SK-N-SH treated with all-trans-retinoic acid at 6 μM for 48 hours (cell line): Measurements from ENCODE around the gene KCNN4.

Experiments used
- ATAC-seq: fragments of 200-7000 bp; cut with Tn5 transposase; 3 replicates; pipeline ENCODE4 v1.9.1; 2020; ENCODE audit warnings: mild to moderate bottlenecking, moderate library complexity
- ARNTL ChIP-seq: fragments of 450-650 bp; formaldehyde crosslinking; IDR thresholded peaks from 2 replicates; pipeline ENCODE4 v1.5.0; 2020; ENCODE audit warnings: low read depth, mild to moderate bottlenecking, moderate library complexity, borderline replicate concordance
- BACH2 ChIP-seq: fragments of 250-450 bp; sonication (Bioruptor Pico); IDR thresholded peaks from 2 replicates; pipeline ENCODE4 v1.9.0; 2021; ENCODE audit warnings: mild to moderate bottlenecking, borderline replicate concordance
- CSDC2 ChIP-seq: fragments of 250-450 bp; sonication (Bioruptor Pico); IDR thresholded peaks from 2 replicates; pipeline ENCODE4 v1.5.0; 2020; ENCODE audit warnings: mild to moderate bottlenecking, moderate library complexity
- ESRRG ChIP-seq: fragments of 250-450 bp; sonication (Bioruptor Pico); IDR thresholded peaks from 2 replicates; pipeline ENCODE4 v1.6.1; 2021; ENCODE audit warnings: mild to moderate bottlenecking
- GLIS3 ChIP-seq: fragments of 250-450 bp; sonication (Bioruptor Pico); IDR thresholded peaks from 2 replicates; pipeline ENCODE4 v1.5.0; 2020; ENCODE audit warnings: mild to moderate bottlenecking, moderate library complexity
- ISL1 ChIP-seq: fragments of 250-450 bp; sonication (Bioruptor Pico); IDR thresholded peaks from 2 replicates; pipeline ENCODE4 v2.1.2; 2022; ENCODE audit warnings: mild to moderate bottlenecking, moderate library complexity
- PPARA ChIP-seq: fragments of 250-450 bp; sonication (Bioruptor Pico); IDR thresholded peaks from 2 replicates; pipeline ENCODE4 v1.5.0; 2020; ENCODE audit warnings: mild to moderate bottlenecking, borderline replicate concordance
- RARB ChIP-seq: fragments of 250-450 bp; sonication (Bioruptor Pico); IDR thresholded peaks from 2 replicates; pipeline ENCODE4 v1.8.0; 2021; ENCODE audit warnings: mild to moderate bottlenecking, moderate library complexity
- SNAI2 ChIP-seq: fragments of 250-450 bp; sonication (Bioruptor Pico); IDR thresholded peaks from 2 replicates; pipeline ENCODE4 v1.5.0; 2020; ENCODE audit warnings: mild to moderate bottlenecking, moderate library complexity
- TCF4 ChIP-seq: fragments of 250-450 bp; sonication (Bioruptor Pico); IDR thresholded peaks from 2 replicates; pipeline ENCODE4 v1.8.0; 2021; ENCODE audit warnings: mild to moderate bottlenecking, moderate library complexity, borderline replicate concordance
- ZC3H10 ChIP-seq: fragments of 250-450 bp; sonication (Bioruptor Pico); IDR thresholded peaks from 2 replicates; pipeline ENCODE4 v1.5.1; 2021; ENCODE audit warnings: mild to moderate bottlenecking, moderate library complexity
- ZFP3 ChIP-seq: fragments of 250-450 bp; sonication (Bioruptor Pico); IDR thresholded peaks from 2 replicates; pipeline ENCODE4 v1.5.0; 2020; ENCODE audit warnings: mild to moderate bottlenecking, moderate library complexity
- ZFP30 ChIP-seq: fragments of 450-650 bp; formaldehyde crosslinking; IDR thresholded peaks from 2 replicates; pipeline ENCODE4 v1.5.0; 2022; ENCODE audit warnings: mild to moderate bottlenecking, moderate library complexity
- ZNF565 ChIP-seq: fragments of 450-650 bp; formaldehyde crosslinking; conservative IDR thresholded peaks from 2 replicates; pipeline ENCODE4 v1.5.0; 2020; ENCODE audit warnings: low read depth, mild to moderate bottlenecking, moderate library complexity
- ZNF70 ChIP-seq: fragments of 450-650 bp; formaldehyde crosslinking; IDR thresholded peaks from 2 replicates; pipeline ENCODE4 v1.5.0; 2020; ENCODE audit warnings: mild to moderate bottlenecking, moderate library complexity
- ZNF8 ChIP-seq: fragments of 450-650 bp; formaldehyde crosslinking; IDR thresholded peaks from 2 replicates; pipeline ENCODE4 v1.5.0; 2020; ENCODE audit warnings: mild to moderate bottlenecking, moderate library complexity
- TF ChIP-seq, protein P1 (sequence below): fragments of 250-450 bp; sonication (Bioruptor Pico); IDR thresholded peaks from 2 replicates; pipeline ENCODE4 v1.8.0; 2020; ENCODE audit warnings: mild to moderate bottlenecking, moderate library complexity, borderline replicate concordance
- TF ChIP-seq, protein P2 (sequence below): fragments of 250-450 bp; sonication (Bioruptor Pico); IDR thresholded peaks from 2 replicates; pipeline ENCODE4 v1.5.1; 2020; ENCODE audit warnings: low read depth, mild to moderate bottlenecking, moderate library complexity
- TF ChIP-seq, protein P3 (sequence below): fragments of 250-450 bp; sonication (Bioruptor Pico); IDR thresholded peaks from 2 replicates; pipeline ENCODE4 v1.5.0; 2020; ENCODE audit warnings: mild to moderate bottlenecking, moderate library complexity
- TF ChIP-seq, protein P4 (sequence below): fragments of 250-450 bp; sonication (Bioruptor Pico); IDR thresholded peaks from 2 replicates; pipeline ENCODE4 v1.8.0; 2021; ENCODE audit warnings: low read depth, mild to moderate bottlenecking, moderate library complexity, borderline replicate concordance
- TF ChIP-seq, protein P5 (sequence below): fragments of 250-450 bp; sonication (Bioruptor Pico); IDR thresholded peaks from 2 replicates; pipeline ENCODE4 v1.5.1; 2021; ENCODE audit warnings: mild to moderate bottlenecking, moderate library complexity

The KCNN4 gene

DNA sequence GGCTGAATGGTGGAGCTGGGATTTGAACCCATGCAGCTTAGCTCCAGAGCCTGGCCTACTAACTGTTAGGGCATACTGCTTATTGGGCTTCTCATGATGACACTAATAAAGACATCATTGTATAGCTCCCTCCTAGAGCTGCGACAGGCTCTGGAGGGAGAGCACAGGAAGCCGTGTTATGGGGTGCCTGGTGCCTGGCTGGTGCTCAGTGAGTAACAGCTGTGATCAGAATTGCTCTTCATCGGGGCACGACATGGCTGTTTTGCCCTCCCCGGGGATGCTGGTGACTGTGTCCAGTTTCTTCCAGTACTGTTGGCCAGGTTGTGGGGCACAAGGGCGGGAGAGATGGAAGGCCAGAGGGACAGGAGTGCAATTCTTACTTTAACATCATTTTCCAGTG lies 16.3 kb upstream of the KCNN4 start:
- TF ChIP-seq ESRRG = no peak
- TF ChIP-seq SNAI2 (CRISPR knock-in tag) = no peak
- TF ChIP-seq ZC3H10 (CRISPR knock-in tag) = no peak
- TF ChIP-seq, protein P1, sequence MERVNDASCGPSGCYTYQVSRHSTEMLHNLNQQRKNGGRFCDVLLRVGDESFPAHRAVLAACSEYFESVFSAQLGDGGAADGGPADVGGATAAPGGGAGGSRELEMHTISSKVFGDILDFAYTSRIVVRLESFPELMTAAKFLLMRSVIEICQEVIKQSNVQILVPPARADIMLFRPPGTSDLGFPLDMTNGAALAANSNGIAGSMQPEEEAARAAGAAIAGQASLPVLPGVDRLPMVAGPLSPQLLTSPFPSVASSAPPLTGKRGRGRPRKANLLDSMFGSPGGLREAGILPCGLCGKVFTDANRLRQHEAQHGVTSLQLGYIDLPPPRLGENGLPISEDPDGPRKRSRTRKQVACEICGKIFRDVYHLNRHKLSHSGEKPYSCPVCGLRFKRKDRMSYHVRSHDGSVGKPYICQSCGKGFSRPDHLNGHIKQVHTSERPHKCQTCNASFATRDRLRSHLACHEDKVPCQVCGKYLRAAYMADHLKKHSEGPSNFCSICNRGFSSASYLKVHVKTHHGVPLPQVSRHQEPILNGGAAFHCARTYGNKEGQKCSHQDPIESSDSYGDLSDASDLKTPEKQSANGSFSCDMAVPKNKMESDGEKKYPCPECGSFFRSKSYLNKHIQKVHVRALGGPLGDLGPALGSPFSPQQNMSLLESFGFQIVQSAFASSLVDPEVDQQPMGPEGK = no peak
- no peak for TF ChIP-seq PPARA
- no peak for TF ChIP-seq ZNF70 (CRISPR knock-in tag)
- no peak for TF ChIP-seq ZNF565 (CRISPR knock-in tag)
- no peak for TF ChIP-seq ZNF8 (CRISPR knock-in tag)
- TF ChIP-seq RARB = no peak
- TF ChIP-seq BACH2 = no peak
- TF ChIP-seq GLIS3 (CRISPR knock-in tag) = no peak
- TF ChIP-seq, protein P2, sequence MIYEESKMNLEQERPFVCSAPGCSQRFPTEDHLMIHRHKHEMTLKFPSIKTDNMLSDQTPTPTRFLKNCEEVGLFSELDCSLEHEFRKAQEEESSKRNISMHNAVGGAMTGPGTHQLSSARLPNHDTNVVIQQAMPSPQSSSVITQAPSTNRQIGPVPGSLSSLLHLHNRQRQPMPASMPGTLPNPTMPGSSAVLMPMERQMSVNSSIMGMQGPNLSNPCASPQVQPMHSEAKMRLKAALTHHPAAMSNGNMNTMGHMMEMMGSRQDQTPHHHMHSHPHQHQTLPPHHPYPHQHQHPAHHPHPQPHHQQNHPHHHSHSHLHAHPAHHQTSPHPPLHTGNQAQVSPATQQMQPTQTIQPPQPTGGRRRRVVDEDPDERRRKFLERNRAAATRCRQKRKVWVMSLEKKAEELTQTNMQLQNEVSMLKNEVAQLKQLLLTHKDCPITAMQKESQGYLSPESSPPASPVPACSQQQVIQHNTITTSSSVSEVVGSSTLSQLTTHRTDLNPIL = no peak
- no peak for TF ChIP-seq CSDC2 (CRISPR knock-in tag)
- TF ChIP-seq ZFP3 (CRISPR knock-in tag) = no peak
- no peak for TF ChIP-seq ARNTL (CRISPR knock-in tag)
- TF ChIP-seq, protein P3, sequence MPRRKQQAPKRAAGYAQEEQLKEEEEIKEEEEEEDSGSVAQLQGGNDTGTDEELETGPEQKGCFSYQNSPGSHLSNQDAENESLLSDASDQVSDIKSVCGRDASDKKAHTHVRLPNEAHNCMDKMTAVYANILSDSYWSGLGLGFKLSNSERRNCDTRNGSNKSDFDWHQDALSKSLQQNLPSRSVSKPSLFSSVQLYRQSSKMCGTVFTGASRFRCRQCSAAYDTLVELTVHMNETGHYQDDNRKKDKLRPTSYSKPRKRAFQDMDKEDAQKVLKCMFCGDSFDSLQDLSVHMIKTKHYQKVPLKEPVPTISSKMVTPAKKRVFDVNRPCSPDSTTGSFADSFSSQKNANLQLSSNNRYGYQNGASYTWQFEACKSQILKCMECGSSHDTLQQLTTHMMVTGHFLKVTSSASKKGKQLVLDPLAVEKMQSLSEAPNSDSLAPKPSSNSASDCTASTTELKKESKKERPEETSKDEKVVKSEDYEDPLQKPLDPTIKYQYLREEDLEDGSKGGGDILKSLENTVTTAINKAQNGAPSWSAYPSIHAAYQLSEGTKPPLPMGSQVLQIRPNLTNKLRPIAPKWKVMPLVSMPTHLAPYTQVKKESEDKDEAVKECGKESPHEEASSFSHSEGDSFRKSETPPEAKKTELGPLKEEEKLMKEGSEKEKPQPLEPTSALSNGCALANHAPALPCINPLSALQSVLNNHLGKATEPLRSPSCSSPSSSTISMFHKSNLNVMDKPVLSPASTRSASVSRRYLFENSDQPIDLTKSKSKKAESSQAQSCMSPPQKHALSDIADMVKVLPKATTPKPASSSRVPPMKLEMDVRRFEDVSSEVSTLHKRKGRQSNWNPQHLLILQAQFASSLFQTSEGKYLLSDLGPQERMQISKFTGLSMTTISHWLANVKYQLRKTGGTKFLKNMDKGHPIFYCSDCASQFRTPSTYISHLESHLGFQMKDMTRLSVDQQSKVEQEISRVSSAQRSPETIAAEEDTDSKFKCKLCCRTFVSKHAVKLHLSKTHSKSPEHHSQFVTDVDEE (CRISPR knock-in tag) = no peak
- no peak for ATAC-seq

DNA sequence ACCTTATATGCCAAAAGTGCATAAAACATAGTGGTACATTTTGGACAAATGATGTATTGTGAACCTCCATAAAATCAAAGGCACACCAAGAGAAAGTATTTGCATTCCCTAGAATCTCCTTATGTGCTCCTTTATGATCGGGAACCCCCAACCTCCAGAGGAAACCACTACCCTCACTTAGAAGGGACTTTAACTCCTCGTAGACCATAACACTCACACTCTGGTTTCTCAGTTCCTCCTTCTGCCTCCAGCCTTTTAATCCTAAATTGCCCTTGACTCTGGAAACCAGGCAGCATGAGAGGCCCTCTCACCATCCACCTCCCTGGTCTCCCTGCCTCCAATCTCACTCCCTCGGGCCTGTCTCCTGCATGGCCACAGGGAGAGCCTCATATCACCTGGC lies 9.8 kb upstream of the KCNN4 start:
- TF ChIP-seq ZNF565 (CRISPR knock-in tag) = no peak
- no peak for TF ChIP-seq ARNTL (CRISPR knock-in tag)
- no peak for ATAC-seq

DNA sequence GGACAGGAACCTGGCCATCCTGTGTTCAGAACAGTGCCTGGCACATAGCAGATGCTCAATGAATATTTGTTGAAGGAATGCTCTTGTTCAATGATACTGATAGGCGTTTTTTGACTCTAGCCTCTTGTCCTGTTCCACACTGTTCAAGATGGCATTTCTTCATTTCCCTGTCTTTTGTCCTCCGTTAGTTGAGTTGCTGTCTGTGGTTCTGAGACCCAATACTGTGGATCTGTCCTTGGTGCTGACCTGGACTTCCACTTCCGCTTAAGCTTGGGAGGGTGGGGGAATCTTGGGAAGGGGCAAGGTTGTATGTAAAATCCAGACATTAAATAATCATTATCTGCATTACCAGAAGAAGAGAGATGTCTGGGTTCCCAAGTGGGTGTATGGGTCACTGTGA lies 8.3 kb upstream of the KCNN4 start:
- no peak for ATAC-seq

DNA sequence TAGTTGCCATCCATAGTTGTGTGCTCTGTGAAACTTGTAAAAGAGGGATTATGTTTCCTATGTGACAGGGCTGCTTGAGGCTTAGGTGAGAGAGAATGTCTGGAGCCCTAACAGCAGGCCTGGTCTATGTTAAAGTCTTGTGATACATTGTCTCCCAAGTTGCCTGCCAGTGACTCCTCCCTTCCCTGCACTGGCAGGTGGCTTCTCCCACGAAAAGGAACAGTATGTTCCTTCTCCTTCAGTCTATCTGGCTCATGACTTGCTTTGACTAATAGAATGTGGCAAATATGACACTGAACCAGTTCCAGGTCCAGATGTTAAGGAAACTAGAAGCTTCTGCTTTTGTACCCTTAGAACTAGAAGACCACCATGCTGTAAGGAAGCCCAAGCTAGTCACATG lies 5.9 kb upstream of the KCNN4 start:
- TF ChIP-seq CSDC2 (CRISPR knock-in tag) = no peak
- ATAC-seq = no peak

More for the DNA sequence above, 8.3 kb upstream of the KCNN4 start:
- 0 out of 2 replicates have a peak, but pooled peaks have one; percentile 17 for TF ChIP-seq ISL1
- TF ChIP-seq CSDC2 (CRISPR knock-in tag) = peak; percentile 83; the same call in 1 of the 2 replicates
- TF ChIP-seq ZNF8 (CRISPR knock-in tag) = no peak
- no peak for TF ChIP-seq ZNF565 (CRISPR knock-in tag)
- peak; percentile 83; the same call in 1 of the 2 replicates for TF ChIP-seq SNAI2 (CRISPR knock-in tag)
- 0 out of 2 replicates have a peak, but pooled peaks have one; percentile 45 for TF ChIP-seq ZFP3 (CRISPR knock-in tag)

DNA sequence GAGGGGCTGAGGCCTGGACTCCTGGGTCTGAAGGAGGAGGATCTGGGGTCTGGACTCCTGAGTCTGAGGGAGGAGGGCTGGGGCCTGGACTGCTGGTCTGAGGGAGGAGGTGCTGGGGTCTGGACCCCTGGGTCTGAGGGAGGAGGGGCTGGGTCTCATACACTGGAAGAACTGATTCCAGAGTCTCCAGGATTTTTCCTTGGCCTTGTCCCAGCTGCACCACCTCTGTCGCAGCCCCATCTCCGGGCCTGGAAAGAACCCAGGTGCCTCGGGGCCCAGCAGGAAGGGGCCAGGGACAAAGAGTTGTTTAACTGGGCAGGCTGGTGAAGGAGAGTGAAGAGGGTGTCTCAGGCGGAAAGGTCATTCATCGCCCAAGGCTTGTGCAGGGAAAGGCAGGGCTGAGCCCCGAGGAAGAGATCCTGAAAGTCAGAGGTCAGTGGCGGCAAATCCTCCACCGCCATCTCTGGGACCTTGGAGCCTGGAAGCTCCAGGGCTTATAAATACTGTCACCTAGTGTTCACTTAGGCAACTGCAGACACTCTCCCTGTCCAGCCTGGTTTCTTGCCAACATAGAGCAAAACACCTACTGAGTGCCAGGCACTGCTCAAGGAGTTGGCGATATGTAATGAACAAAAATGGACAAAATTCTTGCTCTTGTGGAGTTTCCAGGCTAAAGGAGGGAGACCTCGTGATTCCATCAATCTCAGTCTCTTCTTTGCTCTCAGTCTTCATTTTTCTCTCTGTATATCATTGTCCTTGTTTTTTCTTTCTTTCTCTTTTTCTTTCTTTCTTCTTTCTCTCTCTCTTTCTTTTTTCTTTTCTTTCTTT lies 4.4 kb upstream of the KCNN4 start:
- ATAC-seq = peak; percentile 83

More for the DNA sequence above, 4.4 kb upstream of the KCNN4 start:
- TF ChIP-seq, protein P3 (CRISPR knock-in tag) = no peak
- TF ChIP-seq ZNF8 (CRISPR knock-in tag) (no peak), GLIS3 (CRISPR knock-in tag) (no peak), RARB (no peak), TCF4 (no peak), SNAI2 (CRISPR knock-in tag) (no peak), ZC3H10 (CRISPR knock-in tag) (no peak), ZFP30 (CRISPR knock-in tag) (no peak), ZNF70 (CRISPR knock-in tag) (no peak), ZNF565 (CRISPR knock-in tag) (no peak)
- TF ChIP-seq, protein P4, sequence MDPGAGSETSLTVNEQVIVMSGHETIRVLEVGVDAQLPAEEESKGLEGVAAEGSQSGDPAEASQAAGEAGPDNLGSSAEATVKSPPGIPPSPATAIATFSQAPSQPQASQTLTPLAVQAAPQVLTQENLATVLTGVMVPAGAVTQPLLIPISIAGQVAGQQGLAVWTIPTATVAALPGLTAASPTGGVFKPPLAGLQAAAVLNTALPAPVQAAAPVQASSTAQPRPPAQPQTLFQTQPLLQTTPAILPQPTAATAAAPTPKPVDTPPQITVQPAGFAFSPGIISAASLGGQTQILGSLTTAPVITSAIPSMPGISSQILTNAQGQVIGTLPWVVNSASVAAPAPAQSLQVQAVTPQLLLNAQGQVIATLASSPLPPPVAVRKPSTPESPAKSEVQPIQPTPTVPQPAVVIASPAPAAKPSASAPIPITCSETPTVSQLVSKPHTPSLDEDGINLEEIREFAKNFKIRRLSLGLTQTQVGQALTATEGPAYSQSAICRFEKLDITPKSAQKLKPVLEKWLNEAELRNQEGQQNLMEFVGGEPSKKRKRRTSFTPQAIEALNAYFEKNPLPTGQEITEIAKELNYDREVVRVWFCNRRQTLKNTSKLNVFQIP (CRISPR knock-in tag) = no peak
- TF ChIP-seq, protein P5, sequence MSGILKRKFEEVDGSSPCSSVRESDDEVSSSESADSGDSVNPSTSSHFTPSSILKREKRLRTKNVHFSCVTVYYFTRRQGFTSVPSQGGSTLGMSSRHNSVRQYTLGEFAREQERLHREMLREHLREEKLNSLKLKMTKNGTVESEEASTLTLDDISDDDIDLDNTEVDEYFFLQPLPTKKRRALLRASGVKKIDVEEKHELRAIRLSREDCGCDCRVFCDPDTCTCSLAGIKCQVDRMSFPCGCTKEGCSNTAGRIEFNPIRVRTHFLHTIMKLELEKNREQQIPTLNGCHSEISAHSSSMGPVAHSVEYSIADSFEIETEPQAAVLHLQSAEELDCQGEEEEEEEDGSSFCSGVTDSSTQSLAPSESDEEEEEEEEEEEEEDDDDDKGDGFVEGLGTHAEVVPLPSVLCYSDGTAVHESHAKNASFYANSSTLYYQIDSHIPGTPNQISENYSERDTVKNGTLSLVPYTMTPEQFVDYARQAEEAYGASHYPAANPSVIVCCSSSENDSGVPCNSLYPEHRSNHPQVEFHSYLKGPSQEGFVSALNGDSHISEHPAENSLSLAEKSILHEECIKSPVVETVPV (CRISPR knock-in tag) = no peak
- TF ChIP-seq, all 23 proteins: peak for 0
